GM23338 (cell line): Measurements from ENCODE around the gene CS.

Experiments used
- CREB1 ChIP-seq: fragments of 250-450 bp; sonication (Bioruptor Pico); IDR thresholded peaks from 2 replicates; pipeline ENCODE4 v1.5.0; 2020; ENCODE audit warnings: low read depth, mild to moderate bottlenecking, moderate library complexity
- CTCF ChIP-seq, 2 experiments: fragments of 200-600 bp in 1 of 2; sonication (generic) in 1 of 2; conservative IDR thresholded peaks; 2 replicates each; pipeline versions ENCODE4 v1.5.1 to v1.6.1; 2016 to 2017; ENCODE audit warnings: antibody characterized with exemption in 2 of 2, low read depth in 2 of 2, mild to moderate bottlenecking in 2 of 2, moderate library complexity in 1 of 2
- ETS1 ChIP-seq: IDR thresholded peaks from 2 replicates; pipeline ENCODE4 v1.6.1; 2016; ENCODE audit warnings: antibody characterized with exemption
- EZH2 ChIP-seq: fragments of 200-600 bp; sonication (generic); IDR thresholded peaks from one replicate; pipeline ENCODE4 v1.8.0; 2017; ENCODE audit warnings: antibody characterized with exemption, mild to moderate bottlenecking, low read depth; ENCODE audit not compliant: unreplicated experiment
- EZH2phosphoT487 ChIP-seq: fragments of 200-600 bp; sonication (generic); IDR thresholded peaks from one replicate; pipeline ENCODE4 v1.8.1; 2018; ENCODE audit warnings: antibody characterized with exemption; ENCODE audit not compliant: unreplicated experiment
- JUNB ChIP-seq: IDR thresholded peaks from one replicate; pipeline ENCODE4 v1.6.1; 2016; ENCODE audit warnings: antibody characterized with exemption; ENCODE audit not compliant: unreplicated experiment
- NANOG ChIP-seq: IDR thresholded peaks from 2 replicates; pipeline ENCODE4 v1.6.1; 2016; ENCODE audit warnings: antibody characterized with exemption, borderline replicate concordance
- POLR2AphosphoS5 ChIP-seq: IDR thresholded peaks from 2 replicates; pipeline ENCODE4 v1.6.1; 2016; ENCODE audit warnings: antibody characterized with exemption, low read depth
- REST ChIP-seq: IDR thresholded peaks from one replicate; pipeline ENCODE4 v1.6.1; 2018; ENCODE audit warnings: antibody characterized with exemption; ENCODE audit not compliant: unreplicated experiment
- STAT1 ChIP-seq: IDR thresholded peaks from one replicate; pipeline ENCODE4 v1.6.1; 2016; ENCODE audit warnings: antibody characterized with exemption; ENCODE audit not compliant: unreplicated experiment
- ZNF114 ChIP-seq: fragments of 250-450 bp; sonication (Bioruptor Pico); IDR thresholded peaks from 2 replicates; pipeline ENCODE4 v1.5.0; 2020; ENCODE audit warnings: mild to moderate bottlenecking, moderate library complexity

GRCh38 chr12:56221757-56222530, 78.2 kb downstream of the CS start, which contains the start of gene RNF41:
- TF ChIP-seq CTCF (conservative IDR thresholded peaks at IDR 0.05; ENCODE audit: low read depth in 2 of 2) = no peak
- no peak for TF ChIP-seq EZH2
- no peak for TF ChIP-seq EZH2phosphoT487
- no peak for TF ChIP-seq STAT1
- TF ChIP-seq ETS1 = peak; percentile 74; the same call in 1 of the 2 replicates
- TF ChIP-seq REST = no peak
- peak; percentile 93 for TF ChIP-seq POLR2AphosphoS5
- TF ChIP-seq ZNF114 (CRISPR knock-in tag) = no peak
- peak; percentile 87 for TF ChIP-seq CREB1 (CRISPR knock-in tag)
- no peak for TF ChIP-seq JUNB
- no peak for TF ChIP-seq NANOG
